Osteoblast (primary cell): ENCODE measurements around the gene IZUMO1R. TPM values are rescaled to one million over a fixed set of nuclear protein-coding genes. Genes with fewer than 3 reads are reported as not detected.
"Not testable (repeated sequence)": the region's sequence is repeated elsewhere in the genome, so short reads cannot be mapped to it uniquely, and the experiment has no call there.

Experiments used
- DNase-seq: peaks from one replicate; pipeline ENCODE4 v3.0.0; 2011; ENCODE audit warnings: low spot score, mixed read lengths; ENCODE audit not compliant: insufficient read length; ENCODE audit errors: missing footprints
- H2AFZ ChIP-seq: 2 replicates; pipeline ENCODE4 v1.6.0; 2011; ENCODE audit warnings: mild to moderate bottlenecking, low read length
- H3K27ac ChIP-seq: 2 replicates; pipeline ENCODE4 v1.5.1; 2011; ENCODE audit warnings: mild to moderate bottlenecking, low read depth, low read length, moderate library complexity
- H3K27me3 ChIP-seq: 2 replicates; pipeline ENCODE4 v1.6.0; 2012; ENCODE audit warnings: mild to moderate bottlenecking, control low read depth, inconsistent platforms, low read length, moderate library complexity; ENCODE audit not compliant: insufficient read depth
- H3K36me3 ChIP-seq: 2 replicates; pipeline ENCODE4 v1.5.1; 2011; ENCODE audit warnings: mild to moderate bottlenecking, low read length, control low read depth, moderate library complexity; ENCODE audit not compliant: insufficient read depth
- H3K4me1 ChIP-seq: 2 replicates; pipeline ENCODE4 v1.5.1; 2011; ENCODE audit warnings: mild to moderate bottlenecking, low read length, control low read depth, moderate library complexity; ENCODE audit not compliant: insufficient read depth
- H3K4me2 ChIP-seq: 2 replicates; pipeline ENCODE4 v1.6.0; 2011; ENCODE audit warnings: mild to moderate bottlenecking, low read length; ENCODE audit not compliant: insufficient read depth
- H3K4me3 ChIP-seq: fragments of 200-600 bp; sonication (generic); 3 replicates; pipeline ENCODE4 v1.5.1; 2012; ENCODE audit warnings: mild to moderate bottlenecking, low read length, inconsistent platforms; ENCODE audit not compliant: insufficient read depth
- H3K79me2 ChIP-seq: 2 replicates; pipeline ENCODE4 v1.6.0; 2012; ENCODE audit warnings: mild to moderate bottlenecking, low read length, control low read depth, inconsistent platforms; ENCODE audit not compliant: insufficient read depth
- H3K9me3 ChIP-seq: 2 replicates; pipeline ENCODE4 v1.5.1; 2011; ENCODE audit warnings: low read depth, low read length, control low read depth
- H4K20me1 ChIP-seq: 2 replicates; pipeline ENCODE4 v1.6.0; 2012; ENCODE audit warnings: mild to moderate bottlenecking, low read length, control low read depth; ENCODE audit not compliant: insufficient read depth
- total RNA-seq: library from RNA; depleted of rRNA; stranded (reverse); fragments of >200 nt; gene quantifications from 2 replicates; pipeline ENCODE4 v1.2.3, GENCODE V29; 2012
- TF ChIP-seq, protein P1 (sequence below): IDR thresholded peaks from 2 replicates; pipeline ENCODE4 v1.5.1; 2011; ENCODE audit warnings: mild to moderate bottlenecking, low read depth, low read length, moderate library complexity; ENCODE audit errors: extremely low read depth

Gene IZUMO1R
- total RNA-seq, 1 donor, result not detected

DNA sequence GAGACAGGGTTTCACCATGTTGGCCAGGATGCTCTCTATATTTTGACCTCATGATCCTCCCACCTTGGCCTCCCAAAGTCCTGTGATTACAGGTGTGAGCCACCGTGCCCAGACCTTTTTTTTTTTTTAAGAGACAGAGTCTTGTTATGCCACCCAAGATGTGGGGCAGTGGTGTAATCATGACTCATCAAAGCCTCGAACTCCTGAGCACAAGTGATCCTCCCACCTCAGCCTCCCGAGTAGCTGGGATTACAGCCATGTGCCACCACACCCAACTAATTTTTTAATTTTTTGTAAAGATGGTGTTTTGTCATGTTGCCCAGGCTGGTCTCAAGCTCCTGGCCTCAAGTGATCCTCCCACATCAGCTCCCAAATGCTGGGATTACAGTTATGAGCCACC is 37.9 kb downstream of the IZUMO1R start:
- no peak for DNase-seq
- Histone ChIP-seq H3K4me3 (no peak overlapping the region), H3K79me2 (no peaks in the 10 kb centered on the region), H3K27me3 (no peaks in the 10 kb centered on the region), H3K27ac (no peak overlapping the region), H4K20me1 (no peaks in the 10 kb centered on the region), H2AFZ (no peak overlapping the region), H3K4me1 (no peaks in the 10 kb centered on the region), H3K4me2 (no peak overlapping the region), H3K9me3 (no peaks in the 10 kb centered on the region), H3K36me3 (no peaks in the 10 kb centered on the region)
- TF ChIP-seq, protein P1, sequence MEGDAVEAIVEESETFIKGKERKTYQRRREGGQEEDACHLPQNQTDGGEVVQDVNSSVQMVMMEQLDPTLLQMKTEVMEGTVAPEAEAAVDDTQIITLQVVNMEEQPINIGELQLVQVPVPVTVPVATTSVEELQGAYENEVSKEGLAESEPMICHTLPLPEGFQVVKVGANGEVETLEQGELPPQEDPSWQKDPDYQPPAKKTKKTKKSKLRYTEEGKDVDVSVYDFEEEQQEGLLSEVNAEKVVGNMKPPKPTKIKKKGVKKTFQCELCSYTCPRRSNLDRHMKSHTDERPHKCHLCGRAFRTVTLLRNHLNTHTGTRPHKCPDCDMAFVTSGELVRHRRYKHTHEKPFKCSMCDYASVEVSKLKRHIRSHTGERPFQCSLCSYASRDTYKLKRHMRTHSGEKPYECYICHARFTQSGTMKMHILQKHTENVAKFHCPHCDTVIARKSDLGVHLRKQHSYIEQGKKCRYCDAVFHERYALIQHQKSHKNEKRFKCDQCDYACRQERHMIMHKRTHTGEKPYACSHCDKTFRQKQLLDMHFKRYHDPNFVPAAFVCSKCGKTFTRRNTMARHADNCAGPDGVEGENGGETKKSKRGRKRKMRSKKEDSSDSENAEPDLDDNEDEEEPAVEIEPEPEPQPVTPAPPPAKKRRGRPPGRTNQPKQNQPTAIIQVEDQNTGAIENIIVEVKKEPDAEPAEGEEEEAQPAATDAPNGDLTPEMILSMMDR, result no peak

DNA sequence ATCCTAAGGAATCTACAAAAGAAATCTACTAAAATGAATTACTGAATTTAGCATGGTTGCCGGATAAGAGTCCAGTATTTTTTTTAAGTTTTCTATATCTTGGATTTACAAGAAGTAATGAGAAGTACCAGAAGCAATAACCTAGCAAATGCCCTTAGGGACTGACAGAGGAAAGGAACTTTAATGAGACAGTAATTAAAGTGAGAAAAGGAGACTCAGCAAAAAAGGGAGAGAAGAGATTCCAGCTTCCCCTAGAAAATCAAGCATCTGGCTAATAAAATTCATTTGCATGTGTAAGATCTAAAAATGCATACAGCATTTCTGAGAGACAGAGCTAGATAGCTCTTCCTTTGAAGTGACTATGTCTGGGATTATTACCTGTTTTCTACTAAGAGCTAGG is 39.1 kb downstream of the IZUMO1R start:
- Histone ChIP-seq H3K4me3 (no peak overlapping the region), H3K27me3 (no peaks in the 10 kb centered on the region), H3K4me2 (no peak overlapping the region), H3K79me2 (no peaks in the 10 kb centered on the region), H3K4me1 (no peaks in the 10 kb centered on the region), H3K36me3 (no peaks in the 10 kb centered on the region), H3K27ac (no peak overlapping the region), H4K20me1 (no peaks in the 10 kb centered on the region), H3K9me3 (no peaks in the 10 kb centered on the region), H2AFZ (no peak overlapping the region)
- no peak for DNase-seq
- TF ChIP-seq, protein P1, result no peak

GRCh38 chr11:94346311-94346710 is 41.9 kb downstream of the IZUMO1R start:
- DNase-seq, H2AFZ ChIP-seq: not testable (repeated sequence)

GRCh38 chr11:94350850-94351563 is 46.6 kb downstream of the IZUMO1R start:
- H3K4me1 ChIP-seq, H3K4me2 ChIP-seq, H3K79me2 ChIP-seq, DNase-seq, H3K9me3 ChIP-seq, H3K4me3 ChIP-seq, H3K27me3 ChIP-seq, H3K27ac ChIP-seq, H3K36me3 ChIP-seq, H2AFZ ChIP-seq, H4K20me1 ChIP-seq: not testable (repeated sequence)

More at GRCh38 chr11:94346311-94346710, 41.9 kb downstream of the IZUMO1R start:
- H3K36me3 ChIP-seq, H3K4me3 ChIP-seq, H3K9me3 ChIP-seq, H3K79me2 ChIP-seq, H3K27ac ChIP-seq, H4K20me1 ChIP-seq, H3K4me2 ChIP-seq, H3K27me3 ChIP-seq, H3K4me1 ChIP-seq: not testable (repeated sequence)

Other genes starting within 250 kb of the IZUMO1R start
- gene PANX1, start 175.7 kb upstream of the IZUMO1R start, total RNA-seq, result 41.3 and 48.1 TPM in 2 replicates
- not detected in 2 replicates for gene GPR83, start 96.8 kb downstream of the IZUMO1R start, total RNA-seq
- 10.1 and 15.0 TPM in 2 replicates for gene MRE11, start 189.3 kb downstream of the IZUMO1R start, total RNA-seq
- 13.0 and 14.1 TPM in 2 replicates for gene ANKRD49, start 189.4 kb downstream of the IZUMO1R start, total RNA-seq
- gene C11orf97, start 207.9 kb downstream of the IZUMO1R start, total RNA-seq, result not detected in 2 replicates
- 5.6 and 7.2 TPM in 2 replicates for gene FUT4, start 239.3 kb downstream of the IZUMO1R start, total RNA-seq